WTC11 (cell line): Measurements from ENCODE around the gene LNX2. TPM values are rescaled to one million over a fixed set of nuclear protein-coding genes. Genes with fewer than 3 reads are reported as not detected.

Experiments used
- ATAC-seq: fragments of 200-7000 bp; cut with Tn5 transposase; 2 replicates; pipeline ENCODE4 v1.10.0; 2021; ENCODE audit warnings: mild to moderate bottlenecking, moderate library complexity
- CTCF ChIA-PET: fragments of 300-600 bp; sonication (Branson Sonifier 250); formaldehyde crosslinking; loops from one replicate; lab custom pipeline; 2021; ENCODE audit warnings: antibody characterized with exemption; lab: Charles Lee
- POLR2A ChIA-PET: fragments of 350-600 bp; sonication (Branson Sonifier 250); formaldehyde crosslinking; loops from one replicate; lab custom pipeline; 2021; ENCODE audit warnings: antibody characterized with exemption; lab: Charles Lee
- DNase-seq: peaks from one replicate; pipeline ENCODE4 v3.0.0; 2021; ENCODE audit warnings: low spot score
- H3K27ac Mint-ChIP-seq: 2 replicates; pipeline ENCODE4 v1.8.0; 2021; ENCODE audit warnings: mixed read lengths
- H3K27me3 Mint-ChIP-seq: 2 replicates; pipeline ENCODE4 v1.8.0; 2021; ENCODE audit warnings: low read depth, mild to moderate bottlenecking, moderate library complexity, mixed read lengths
- H3K36me3 Mint-ChIP-seq: 2 replicates; pipeline ENCODE4 v1.8.0; 2021; ENCODE audit warnings: mixed read lengths
- H3K4me1 Mint-ChIP-seq: 2 replicates; pipeline ENCODE4 v1.8.0; 2022; ENCODE audit warnings: mixed read lengths
- H3K4me3 Mint-ChIP-seq: 2 replicates; pipeline ENCODE4 v1.8.0; 2021; ENCODE audit warnings: mild to moderate bottlenecking, moderate library complexity, mixed read lengths
- H3K9me3 Mint-ChIP-seq: 2 replicates; pipeline ENCODE4 v1.8.0; 2021; ENCODE audit warnings: mixed read lengths
- ATF1 ChIP-seq: sonication (generic); formaldehyde crosslinking; IDR thresholded peaks from 2 replicates; pipeline ENCODE4 v1.8.1; 2023; ENCODE audit warnings: mild to moderate bottlenecking, moderate library complexity, missing genetic modification reagents
- CTCF ChIP-seq: fragments of 200-600 bp; IDR thresholded peaks from 2 replicates; pipeline ENCODE4 v1.8.0; 2022; ENCODE audit warnings: antibody characterized with exemption
- ELF4 ChIP-seq: sonication (generic); formaldehyde crosslinking; IDR thresholded peaks from 2 replicates; pipeline ENCODE4 v1.8.1; 2022; ENCODE audit warnings: low read depth, mild to moderate bottlenecking, moderate library complexity, missing genetic modification reagents
- EMX1 ChIP-seq: fragments of 250-450 bp; sonication (Bioruptor Pico); IDR thresholded peaks from 2 replicates; pipeline ENCODE4 v1.8.0; 2021; ENCODE audit warnings: mild to moderate bottlenecking
- ETV6 ChIP-seq: sonication (generic); formaldehyde crosslinking; IDR thresholded peaks from 2 replicates; pipeline ENCODE4 v1.8.1; 2022; ENCODE audit warnings: mild to moderate bottlenecking, missing genetic modification reagents
- GTF2I ChIP-seq: fragments of 250-450 bp; sonication (Bioruptor Pico); conservative IDR thresholded peaks from 2 replicates; pipeline ENCODE4 v1.4.0; 2021; ENCODE audit warnings: mild to moderate bottlenecking
- HMGA2 ChIP-seq: fragments of 250-450 bp; sonication (Bioruptor Pico); IDR thresholded peaks from 2 replicates; pipeline ENCODE4 v1.4.0; 2021; ENCODE audit warnings: mild to moderate bottlenecking, moderate library complexity
- KAT7 ChIP-seq: sonication (generic); formaldehyde crosslinking; IDR thresholded peaks from 2 replicates; pipeline ENCODE4 v1.8.1; 2023; ENCODE audit warnings: missing genetic modification reagents, mild to moderate bottlenecking, borderline replicate concordance
- NR3C1 ChIP-seq: sonication (generic); formaldehyde crosslinking; conservative IDR thresholded peaks from 2 replicates; pipeline ENCODE4 v1.8.1; 2023; ENCODE audit warnings: low read depth, mild to moderate bottlenecking, missing genetic modification reagents
- PRRX2 ChIP-seq: fragments of 250-450 bp; sonication (Bioruptor Pico); IDR thresholded peaks from 2 replicates; pipeline ENCODE4 v1.8.0; 2021; ENCODE audit warnings: mild to moderate bottlenecking
- SP1 ChIP-seq: sonication (generic); formaldehyde crosslinking; conservative IDR thresholded peaks from 2 replicates; pipeline ENCODE4 v1.8.1; 2022; ENCODE audit warnings: missing genetic modification reagents
- ZNF121 ChIP-seq: sonication (generic); formaldehyde crosslinking; IDR thresholded peaks from 2 replicates; pipeline ENCODE4 v1.8.0; 2023; ENCODE audit warnings: missing genetic modification reagents
- ZNF219 ChIP-seq: sonication (generic); formaldehyde crosslinking; IDR thresholded peaks from 2 replicates; pipeline ENCODE4 v1.8.0; 2023; ENCODE audit warnings: missing genetic modification reagents, mild to moderate bottlenecking, borderline replicate concordance
- total RNA-seq: library from RNA; stranded (reverse); gene quantifications from 3 replicates; pipeline ENCODE4 v1.2.3, GENCODE V29; 2021
- TF ChIP-seq, protein P1 (sequence below): sonication (generic); formaldehyde crosslinking; IDR thresholded peaks from 2 replicates; pipeline ENCODE4 v1.8.1; 2023; ENCODE audit warnings: mild to moderate bottlenecking, missing genetic modification reagents
- TF ChIP-seq, protein P2 (sequence below): fragments of 250-450 bp; sonication (Bioruptor Pico); conservative IDR thresholded peaks from 2 replicates; pipeline ENCODE4 v1.9.0; 2021; ENCODE audit warnings: mild to moderate bottlenecking
- TF ChIP-seq, protein P3 (sequence below): sonication (generic); formaldehyde crosslinking; IDR thresholded peaks from 2 replicates; pipeline ENCODE4 v1.8.1; 2022; ENCODE audit warnings: mild to moderate bottlenecking, missing genetic modification reagents, moderate library complexity, borderline replicate concordance
- TF ChIP-seq, protein P4 (sequence below): sonication (generic); formaldehyde crosslinking; conservative IDR thresholded peaks from 2 replicates; pipeline ENCODE4 v1.8.1; 2023; ENCODE audit warnings: mild to moderate bottlenecking, low read depth, missing genetic modification reagents, moderate library complexity

Gene LNX2
- total RNA-seq, 1 experiment from 2014 or later: 10.1 TPM

DNA sequence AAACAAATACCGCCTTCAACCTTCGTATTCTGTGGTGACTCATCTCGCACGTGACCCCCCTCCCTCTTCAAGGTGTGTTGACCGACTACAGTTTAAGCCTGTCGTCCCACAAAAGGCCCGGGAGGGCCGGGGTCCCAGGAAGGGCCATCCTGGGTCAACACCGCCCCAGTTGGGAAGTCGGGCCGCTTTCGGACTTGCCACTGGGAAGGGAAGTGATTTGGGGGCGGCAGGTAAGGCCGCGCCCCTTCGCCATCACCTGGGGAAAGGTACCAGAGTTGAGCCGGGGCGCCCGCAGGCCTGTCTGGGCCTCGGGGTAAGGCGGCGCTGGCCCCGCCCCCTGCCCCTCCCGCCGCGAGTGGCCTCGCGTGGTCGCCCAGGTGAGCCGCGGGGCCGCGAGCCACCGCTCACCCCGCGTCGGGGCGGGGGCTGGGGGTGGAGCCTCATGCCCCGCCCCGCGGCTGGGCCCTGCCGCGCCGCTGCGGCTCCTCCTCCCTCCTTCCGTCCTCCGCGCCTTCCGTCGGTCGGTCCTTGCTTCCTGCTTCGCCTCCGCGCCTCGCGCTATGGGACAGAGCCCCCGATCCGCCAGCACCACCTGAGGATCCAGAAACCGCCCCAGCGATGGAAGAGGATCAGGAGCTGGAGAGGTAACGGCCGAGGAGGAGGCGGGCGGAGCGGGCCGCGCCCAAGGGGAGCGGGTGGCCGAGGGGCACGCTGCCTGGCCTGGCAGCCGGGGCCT is 1.2 kb upstream of the LNX2 start, which contains the start of gene POLR1D (continued):
- TF ChIP-seq, protein P1, sequence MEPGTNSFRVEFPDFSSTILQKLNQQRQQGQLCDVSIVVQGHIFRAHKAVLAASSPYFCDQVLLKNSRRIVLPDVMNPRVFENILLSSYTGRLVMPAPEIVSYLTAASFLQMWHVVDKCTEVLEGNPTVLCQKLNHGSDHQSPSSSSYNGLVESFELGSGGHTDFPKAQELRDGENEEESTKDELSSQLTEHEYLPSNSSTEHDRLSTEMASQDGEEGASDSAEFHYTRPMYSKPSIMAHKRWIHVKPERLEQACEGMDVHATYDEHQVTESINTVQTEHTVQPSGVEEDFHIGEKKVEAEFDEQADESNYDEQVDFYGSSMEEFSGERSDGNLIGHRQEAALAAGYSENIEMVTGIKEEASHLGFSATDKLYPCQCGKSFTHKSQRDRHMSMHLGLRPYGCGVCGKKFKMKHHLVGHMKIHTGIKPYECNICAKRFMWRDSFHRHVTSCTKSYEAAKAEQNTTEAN (CRISPR knock-in tag): peak; percentile 88; the same call in 1 of the 2 replicates
- no peak for TF ChIP-seq PRRX2

DNA sequence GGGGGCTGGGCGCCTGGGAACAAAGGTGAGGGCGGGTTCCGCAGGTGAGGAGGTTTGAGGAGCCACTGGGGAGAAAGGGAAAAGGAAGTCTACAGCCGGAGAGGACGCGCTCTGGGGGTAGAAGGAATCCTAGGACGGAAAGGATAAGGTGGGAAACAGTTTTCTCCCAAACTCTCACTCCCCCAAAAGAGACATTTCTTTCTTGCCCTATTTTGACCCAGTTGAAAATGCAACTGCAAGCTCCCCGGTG is 712 bp upstream of the LNX2 start:
- H3K4me3 Mint-ChIP-seq: peak overlapping the region; percentile 89
- TF ChIP-seq ATF1 (no peak), ZNF121 (CRISPR knock-in tag) (no peak), ETV6 (CRISPR knock-in tag) (no peak), GTF2I (CRISPR knock-in tag) (no peak), EMX1 (no peak), SP1 (CRISPR knock-in tag) (no peak), ELF4 (CRISPR knock-in tag) (no peak)
- TF ChIP-seq, protein P2, sequence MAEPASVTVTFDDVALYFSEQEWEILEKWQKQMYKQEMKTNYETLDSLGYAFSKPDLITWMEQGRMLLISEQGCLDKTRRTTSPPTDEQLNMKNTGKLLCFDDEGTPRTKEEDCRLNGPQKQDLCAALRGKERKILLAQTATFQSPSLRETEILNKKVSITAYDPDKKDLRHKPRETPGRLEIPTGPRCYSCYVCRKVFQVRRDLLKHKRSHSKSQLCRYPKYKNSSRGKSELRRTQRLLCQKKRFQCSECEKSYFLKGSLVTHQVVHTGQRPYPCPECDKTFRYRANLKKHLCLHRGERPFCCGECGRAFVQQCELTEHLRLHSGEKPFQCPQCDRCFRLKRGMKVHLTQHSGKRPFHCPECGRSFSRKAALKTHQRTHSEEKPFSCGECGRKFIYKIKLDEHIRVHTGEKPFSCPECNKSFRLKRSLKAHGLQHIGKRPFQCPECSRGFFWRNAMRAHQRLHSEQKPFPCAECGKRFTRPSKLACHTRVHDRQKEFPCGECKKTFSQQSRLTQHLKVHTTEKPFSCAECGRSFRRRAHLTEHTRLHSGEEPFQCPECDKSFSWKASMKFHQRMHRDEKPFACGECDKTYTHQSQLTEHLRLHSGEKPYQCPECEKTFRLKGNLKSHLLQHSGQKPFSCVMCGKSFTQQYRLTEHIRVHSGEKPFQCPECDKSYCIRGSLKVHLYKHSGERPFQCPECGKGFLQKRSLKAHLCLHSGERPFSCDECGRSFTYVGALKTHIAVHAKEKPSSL (CRISPR knock-in tag): no peak
- no peaks in the 10 kb centered on the region for H3K27me3 Mint-ChIP-seq
- H3K27ac Mint-ChIP-seq: peak overlapping the region; percentile 96
- H3K9me3 Mint-ChIP-seq: no peaks in the 10 kb centered on the region
- POLR2A ChIA-PET: interaction anchor here (0.6 to 1.8 kb wide), 10 partner anchors 10 to 504 kb away, joined by 3 to 7 read pairs (median 4); no protein-coding TSS in a partner anchor
- peaks cover 26% of the 10 kb centered on the region for H3K36me3 Mint-ChIP-seq
- DNase-seq (no peak), ATAC-seq (no peak)
- CTCF ChIA-PET: interaction anchor here (0.9 to 3.1 kb wide), 10 partner anchors 14 to 363 kb away, joined by 3 to 21 read pairs (median 4); no protein-coding TSS in a partner anchor
- H3K4me1 Mint-ChIP-seq: peaks cover 58% of the 10 kb centered on the region

DNA sequence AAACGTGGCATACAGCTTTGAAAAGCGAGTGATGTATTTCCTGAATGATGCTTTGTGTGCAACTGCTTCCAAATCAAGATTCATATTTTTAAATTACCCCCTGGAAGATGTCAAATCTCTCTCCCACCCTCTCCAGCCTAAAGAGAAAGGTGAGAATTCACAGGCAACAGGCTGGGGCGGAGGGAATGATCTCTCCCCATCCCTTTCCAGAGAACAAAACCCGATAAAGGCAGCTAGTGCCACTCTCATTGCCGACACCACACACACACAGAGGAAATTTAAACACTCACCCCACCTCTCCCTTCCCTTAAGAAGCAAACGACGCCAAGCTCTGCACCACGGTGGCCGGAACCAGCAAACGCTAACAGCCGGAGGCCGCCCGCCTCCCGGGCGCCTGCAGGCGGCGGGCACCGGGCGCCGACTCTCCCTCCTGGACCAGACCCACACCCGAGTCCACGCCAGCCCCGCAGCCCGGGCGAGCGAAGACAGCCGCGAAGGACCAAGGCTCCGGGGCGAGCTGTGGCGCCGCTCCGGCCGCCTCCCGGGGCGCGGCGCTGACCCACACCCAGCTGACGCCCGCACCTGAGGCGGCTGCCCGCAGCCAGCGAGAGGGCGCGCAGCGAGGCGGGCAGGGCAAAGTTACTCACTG is 477 bp downstream of the LNX2 start:
- Mint-ChIP-seq H3K9me3 (peaks cover 2% of the 10 kb centered on the region), H3K27me3 (no peaks in the 10 kb centered on the region), H3K36me3 (peaks cover 30% of the 10 kb centered on the region), H3K4me1 (peaks cover 47% of the 10 kb centered on the region), H3K4me3 (peak overlapping the region; percentile 93), H3K27ac (peak overlapping the region; percentile 74; the same call in 1 of the 2 replicates)
- CTCF ChIA-PET: interaction anchor here (0.7 to 3.1 kb wide), 9 partner anchors 13 to 364 kb away, joined by 3 to 21 read pairs (median 6); no protein-coding TSS in a partner anchor
- POLR2A ChIA-PET: interaction anchor here (0.5 to 1.8 kb wide), 10 partner anchors 11 to 358 kb away, joined by 3 to 7 read pairs (median 3); no protein-coding TSS in a partner anchor
- DNase-seq (no peak), ATAC-seq (no peak)
- TF ChIP-seq ELF4 (CRISPR knock-in tag) (0 out of 2 replicates have a peak, but pooled peaks have one; percentile 74), NR3C1 (CRISPR knock-in tag) (no peak), KAT7 (CRISPR knock-in tag) (0 out of 2 replicates have a peak, but pooled peaks have one; percentile 44)

- no peak overlapping the region for H3K27ac Mint-ChIP-seq
- H3K36me3 Mint-ChIP-seq: peaks cover 33% of the 10 kb centered on the region
- H3K4me3 Mint-ChIP-seq: peak overlapping the region; percentile 93
- ATAC-seq (no peak), DNase-seq (no peak)
- peaks cover 9% of the 10 kb centered on the region for H3K9me3 Mint-ChIP-seq
- H3K27me3 Mint-ChIP-seq: no peaks in the 10 kb centered on the region
- ChIA-PET POLR2A (no interaction called here), CTCF (interaction anchor here (1.9 to 2.9 kb wide), 3 partner anchors 86 to 257 kb away, joined by 9 to 21 read pairs (median 10); no protein-coding TSS in a partner anchor)
- H3K4me1 Mint-ChIP-seq: peaks cover 49% of the 10 kb centered on the region
- TF ChIP-seq, protein P3, sequence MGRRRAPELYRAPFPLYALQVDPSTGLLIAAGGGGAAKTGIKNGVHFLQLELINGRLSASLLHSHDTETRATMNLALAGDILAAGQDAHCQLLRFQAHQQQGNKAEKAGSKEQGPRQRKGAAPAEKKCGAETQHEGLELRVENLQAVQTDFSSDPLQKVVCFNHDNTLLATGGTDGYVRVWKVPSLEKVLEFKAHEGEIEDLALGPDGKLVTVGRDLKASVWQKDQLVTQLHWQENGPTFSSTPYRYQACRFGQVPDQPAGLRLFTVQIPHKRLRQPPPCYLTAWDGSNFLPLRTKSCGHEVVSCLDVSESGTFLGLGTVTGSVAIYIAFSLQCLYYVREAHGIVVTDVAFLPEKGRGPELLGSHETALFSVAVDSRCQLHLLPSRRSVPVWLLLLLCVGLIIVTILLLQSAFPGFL (CRISPR knock-in tag): no peak
- TF ChIP-seq HMGA2 (CRISPR knock-in tag) (no peak), CTCF (no peak), ZNF219 (CRISPR knock-in tag) (no peak)
- TF ChIP-seq, protein P4, sequence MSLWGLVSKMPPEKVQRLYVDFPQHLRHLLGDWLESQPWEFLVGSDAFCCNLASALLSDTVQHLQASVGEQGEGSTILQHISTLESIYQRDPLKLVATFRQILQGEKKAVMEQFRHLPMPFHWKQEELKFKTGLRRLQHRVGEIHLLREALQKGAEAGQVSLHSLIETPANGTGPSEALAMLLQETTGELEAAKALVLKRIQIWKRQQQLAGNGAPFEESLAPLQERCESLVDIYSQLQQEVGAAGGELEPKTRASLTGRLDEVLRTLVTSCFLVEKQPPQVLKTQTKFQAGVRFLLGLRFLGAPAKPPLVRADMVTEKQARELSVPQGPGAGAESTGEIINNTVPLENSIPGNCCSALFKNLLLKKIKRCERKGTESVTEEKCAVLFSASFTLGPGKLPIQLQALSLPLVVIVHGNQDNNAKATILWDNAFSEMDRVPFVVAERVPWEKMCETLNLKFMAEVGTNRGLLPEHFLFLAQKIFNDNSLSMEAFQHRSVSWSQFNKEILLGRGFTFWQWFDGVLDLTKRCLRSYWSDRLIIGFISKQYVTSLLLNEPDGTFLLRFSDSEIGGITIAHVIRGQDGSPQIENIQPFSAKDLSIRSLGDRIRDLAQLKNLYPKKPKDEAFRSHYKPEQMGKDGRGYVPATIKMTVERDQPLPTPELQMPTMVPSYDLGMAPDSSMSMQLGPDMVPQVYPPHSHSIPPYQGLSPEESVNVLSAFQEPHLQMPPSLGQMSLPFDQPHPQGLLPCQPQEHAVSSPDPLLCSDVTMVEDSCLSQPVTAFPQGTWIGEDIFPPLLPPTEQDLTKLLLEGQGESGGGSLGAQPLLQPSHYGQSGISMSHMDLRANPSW: no peak
These were observed 1.1 kb downstream of the LNX2 start for GRCh38 chr13:27619093-27619727.
